Bronchial epithelial cell (primary cell): Measurements from ENCODE around the gene DNHD1. TPM values are rescaled to one million over a fixed set of nuclear protein-coding genes. Genes with fewer than 3 reads are reported as not detected.

ENCODE experiments used
- DNase-seq: peaks from one replicate; pipeline ENCODE4 v3.0.0-alpha.2; 2010; ENCODE audit warnings: low read depth
- FAIRE-seq: peaks from 2 replicates; lab custom pipeline; 2011; peaks lifted over from hg19 to GRCh38; lab: Jason Lieb, UNC
- H3K27me3 ChIP-seq: 2 replicates; pipeline ENCODE4 v1.5.1; 2011; ENCODE audit warnings: low read length; ENCODE audit not compliant: control insufficient read depth, insufficient read depth
- H3K36me3 ChIP-seq: 2 replicates; pipeline ENCODE4 v1.5.1; 2011; ENCODE audit warnings: low read length; ENCODE audit not compliant: control insufficient read depth, insufficient read depth
- H3K4me3 ChIP-seq: 2 replicates; pipeline ENCODE4 v1.5.1; 2011; ENCODE audit warnings: mild to moderate bottlenecking, low read depth, low read length, control low read depth
- total RNA-seq: library from RNA; depleted of rRNA; stranded (reverse); fragments of >200 nt; gene quantifications from 2 replicates; pipeline ENCODE4 v1.2.1, GENCODE V29; 2014
- TF ChIP-seq, protein P1 (sequence below): IDR thresholded peaks from 2 replicates; pipeline ENCODE4 v1.5.1; 2011; ENCODE audit warnings: mild to moderate bottlenecking, moderate library complexity, low read length, control low read depth, inconsistent platforms; ENCODE audit not compliant: insufficient read depth, severe bottlenecking

Gene DNHD1
- total RNA-seq, 1 donor from 2014 or later, result 4.5 TPM

DNA sequence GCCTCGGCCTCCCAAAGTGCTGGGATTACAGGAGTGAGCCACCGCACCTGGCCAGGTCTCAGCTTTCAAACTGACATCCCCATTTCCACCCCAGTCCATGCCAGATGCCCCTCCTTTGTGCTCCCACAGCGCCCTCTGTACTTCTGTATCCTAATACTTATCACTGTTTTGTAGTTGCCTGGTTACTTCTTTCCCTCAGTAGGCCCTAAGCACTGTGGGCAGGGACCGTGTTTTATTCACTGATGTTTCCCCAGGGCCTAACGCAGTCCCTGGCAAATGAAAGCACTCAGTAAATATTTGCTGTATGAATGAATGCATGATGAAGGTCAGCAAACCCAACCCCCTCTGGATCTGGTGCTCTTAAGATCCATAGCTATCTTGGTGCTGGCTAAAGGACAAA is 21.1 kb upstream of the DNHD1 start:
- FAIRE-seq (no peak), DNase-seq (no peak)
- Histone ChIP-seq H3K4me3 (no peak overlapping the region), H3K36me3 (peaks cover 19% of the 10 kb centered on the region), H3K27me3 (no peaks in the 10 kb centered on the region)
- TF ChIP-seq, protein P1, sequence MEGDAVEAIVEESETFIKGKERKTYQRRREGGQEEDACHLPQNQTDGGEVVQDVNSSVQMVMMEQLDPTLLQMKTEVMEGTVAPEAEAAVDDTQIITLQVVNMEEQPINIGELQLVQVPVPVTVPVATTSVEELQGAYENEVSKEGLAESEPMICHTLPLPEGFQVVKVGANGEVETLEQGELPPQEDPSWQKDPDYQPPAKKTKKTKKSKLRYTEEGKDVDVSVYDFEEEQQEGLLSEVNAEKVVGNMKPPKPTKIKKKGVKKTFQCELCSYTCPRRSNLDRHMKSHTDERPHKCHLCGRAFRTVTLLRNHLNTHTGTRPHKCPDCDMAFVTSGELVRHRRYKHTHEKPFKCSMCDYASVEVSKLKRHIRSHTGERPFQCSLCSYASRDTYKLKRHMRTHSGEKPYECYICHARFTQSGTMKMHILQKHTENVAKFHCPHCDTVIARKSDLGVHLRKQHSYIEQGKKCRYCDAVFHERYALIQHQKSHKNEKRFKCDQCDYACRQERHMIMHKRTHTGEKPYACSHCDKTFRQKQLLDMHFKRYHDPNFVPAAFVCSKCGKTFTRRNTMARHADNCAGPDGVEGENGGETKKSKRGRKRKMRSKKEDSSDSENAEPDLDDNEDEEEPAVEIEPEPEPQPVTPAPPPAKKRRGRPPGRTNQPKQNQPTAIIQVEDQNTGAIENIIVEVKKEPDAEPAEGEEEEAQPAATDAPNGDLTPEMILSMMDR, result no peak

DNA sequence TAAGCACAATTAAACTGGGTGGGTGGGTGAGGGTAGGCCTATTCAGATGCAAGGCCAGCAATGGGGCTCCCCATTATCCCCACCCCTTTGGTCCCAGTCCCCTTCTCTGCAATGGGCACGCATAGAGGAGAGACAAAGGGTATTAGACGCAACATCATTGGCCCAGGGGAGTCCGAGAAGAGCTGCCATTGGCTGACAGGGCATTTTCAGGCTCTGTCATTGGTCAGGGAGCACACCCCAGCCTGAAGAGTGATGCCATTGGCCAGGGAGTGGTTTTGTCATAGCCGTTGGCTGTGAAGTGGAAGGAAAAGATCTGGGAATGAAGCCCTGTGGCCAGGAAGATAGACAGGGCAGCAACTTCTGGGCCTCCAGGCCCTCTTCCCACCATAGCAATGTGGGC is 20.5 kb upstream of the DNHD1 start:
- Histone ChIP-seq H3K36me3 (peaks cover 19% of the 10 kb centered on the region), H3K4me3 (no peak overlapping the region), H3K27me3 (no peaks in the 10 kb centered on the region)
- TF ChIP-seq, protein P1, result no peak
- DNase-seq (no peak), FAIRE-seq (no peak)

DNA sequence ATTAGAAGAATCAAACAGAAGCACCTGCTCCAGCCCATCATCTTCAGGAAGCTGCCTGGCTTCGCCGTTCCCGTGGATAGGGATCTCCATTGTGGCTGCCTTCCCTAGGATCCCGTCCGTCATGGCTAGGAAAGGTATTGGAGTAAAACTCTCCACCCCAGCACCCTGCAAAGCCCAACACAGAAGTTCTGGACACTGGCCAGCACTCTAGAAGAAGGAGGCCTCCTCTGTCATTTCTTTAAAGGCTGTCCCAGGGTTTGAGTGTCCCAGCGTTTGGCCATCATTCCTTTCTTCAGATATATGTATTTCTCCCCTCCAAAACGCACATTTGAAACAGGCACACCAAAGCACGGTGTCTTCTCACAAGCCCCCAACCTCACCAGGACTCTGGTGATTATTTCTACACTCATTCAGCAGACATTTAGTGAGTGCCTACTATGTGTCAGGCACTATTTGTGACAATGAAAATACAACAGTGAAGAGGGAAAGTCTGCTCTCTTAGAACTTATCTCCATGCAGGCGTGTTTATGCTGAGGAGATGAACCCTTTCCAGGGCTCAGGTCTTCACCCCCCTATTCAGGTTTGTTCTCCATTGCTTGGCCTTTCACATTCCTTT is 16.7 kb upstream of the DNHD1 start:
- TF ChIP-seq, protein P1, result no peak
- H3K36me3 ChIP-seq, result peaks cover 22% of the 10 kb centered on the region
- FAIRE-seq, result no peak

DNA sequence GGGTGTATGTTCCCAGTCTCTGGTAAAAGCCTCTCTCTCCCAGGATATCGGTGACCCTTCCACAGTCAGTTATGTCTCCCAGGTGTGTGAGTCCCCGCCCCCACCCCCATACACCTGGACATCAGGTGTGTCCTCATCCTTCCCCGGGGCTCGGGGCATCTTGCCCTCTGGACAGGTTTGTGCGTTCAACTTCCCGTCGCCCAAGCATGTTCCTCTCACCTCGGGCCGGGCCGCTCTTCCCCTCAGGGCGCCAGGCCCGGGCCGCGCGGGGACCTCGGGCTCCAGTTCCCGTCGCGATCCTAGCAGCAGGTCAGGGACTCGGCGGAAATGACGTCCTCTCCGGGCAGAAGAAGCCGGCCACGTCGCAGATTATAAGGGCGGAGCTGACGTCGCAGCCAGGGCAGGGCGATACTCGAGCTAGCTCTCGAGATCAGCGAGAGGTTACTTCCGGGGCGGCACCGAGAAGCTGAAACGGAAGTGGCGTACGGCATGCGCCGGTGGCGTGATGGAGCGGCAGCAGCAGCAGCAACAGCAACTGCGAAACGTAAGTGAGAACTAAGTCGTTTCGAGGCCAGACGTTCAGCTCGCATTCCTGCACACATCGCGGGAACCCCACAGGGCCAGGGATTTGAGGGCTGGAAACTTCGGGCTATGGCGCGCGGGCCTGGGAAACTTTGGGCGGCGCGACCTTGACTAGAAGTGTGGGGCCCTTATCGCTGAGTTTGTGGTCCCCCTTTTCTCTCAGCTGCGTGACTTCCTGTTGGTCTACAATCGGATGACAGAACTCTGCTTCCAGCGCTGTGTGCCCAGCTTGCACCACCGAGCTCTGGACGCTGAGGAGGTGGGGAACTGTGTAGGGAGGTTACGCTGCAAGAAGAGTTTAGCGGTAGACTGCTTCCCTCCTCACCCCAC is 15.8 kb upstream of the DNHD1 start, which contains the start of the genes ARFIP2 and TIMM10B:
TSS of gene ARFIP2 (minus strand) at position 320 of the 912 bp plus-strand sequence. CDS start 910 bp downstream, outside the sequence.
TSS of gene TIMM10B (plus strand) at position 490 of the 912 bp plus-strand sequence. CDS start at position 506, 16 bp downstream.
- Histone ChIP-seq H3K27me3 (no peaks in the 10 kb centered on the region), H3K4me3 (peak within 1 kb of the TSS; percentile 75), H3K36me3 (peaks cover 24% of the 10 kb centered on the region)
- DNase-seq (peak; percentile 95), FAIRE-seq (no peak)
- TF ChIP-seq, protein P1, result no peak

More for the DNA sequence above, 16.7 kb upstream of the DNHD1 start:
- no peak for DNase-seq
- peak overlapping the region; percentile 75 for H3K4me3 ChIP-seq
- no peaks in the 10 kb centered on the region for H3K27me3 ChIP-seq

DNA sequence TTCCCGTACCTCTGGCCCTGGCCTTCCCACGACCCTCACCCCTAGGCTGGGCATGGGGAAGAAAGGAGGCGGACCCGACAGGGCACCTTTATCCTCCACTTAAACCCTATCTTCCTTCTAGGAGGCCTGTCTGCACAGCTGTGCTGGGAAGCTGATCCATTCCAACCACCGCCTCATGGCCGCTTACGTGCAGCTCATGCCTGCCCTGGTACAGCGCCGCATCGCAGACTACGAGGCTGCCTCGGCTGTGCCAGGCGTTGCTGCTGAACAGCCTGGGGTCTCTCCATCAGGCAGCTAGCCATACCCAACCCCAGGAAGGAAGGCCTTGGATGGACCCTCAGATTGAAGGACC is 15.2 kb upstream of the DNHD1 start:
- TF ChIP-seq, protein P1, result no peak
- no peak for DNase-seq
- peak overlapping the region; percentile 75 for H3K4me3 ChIP-seq
- peaks cover 23% of the 10 kb centered on the region for H3K36me3 ChIP-seq
- H3K27me3 ChIP-seq, result no peaks in the 10 kb centered on the region
- no peak for FAIRE-seq
